GM19372 (cell line): ENCODE data around the gene SMTN.
A peak's percentile ranks its signal among the peaks of the same experiment; 100 is the strongest.
"Not testable (repeated sequence)": the region's sequence is repeated elsewhere in the genome, so short reads cannot be mapped to it uniquely, and the experiment has no call there.

ENCODE experiments used
- ATAC-seq: cut with Tn5 transposase; IDR thresholded peaks from one replicate; pipeline ENCODE4 v1.9.1; 2021; ENCODE audit warnings: mild to moderate bottlenecking, low read depth, moderate library complexity; ENCODE audit not compliant: unreplicated experiment

SMTN gene

DNA sequence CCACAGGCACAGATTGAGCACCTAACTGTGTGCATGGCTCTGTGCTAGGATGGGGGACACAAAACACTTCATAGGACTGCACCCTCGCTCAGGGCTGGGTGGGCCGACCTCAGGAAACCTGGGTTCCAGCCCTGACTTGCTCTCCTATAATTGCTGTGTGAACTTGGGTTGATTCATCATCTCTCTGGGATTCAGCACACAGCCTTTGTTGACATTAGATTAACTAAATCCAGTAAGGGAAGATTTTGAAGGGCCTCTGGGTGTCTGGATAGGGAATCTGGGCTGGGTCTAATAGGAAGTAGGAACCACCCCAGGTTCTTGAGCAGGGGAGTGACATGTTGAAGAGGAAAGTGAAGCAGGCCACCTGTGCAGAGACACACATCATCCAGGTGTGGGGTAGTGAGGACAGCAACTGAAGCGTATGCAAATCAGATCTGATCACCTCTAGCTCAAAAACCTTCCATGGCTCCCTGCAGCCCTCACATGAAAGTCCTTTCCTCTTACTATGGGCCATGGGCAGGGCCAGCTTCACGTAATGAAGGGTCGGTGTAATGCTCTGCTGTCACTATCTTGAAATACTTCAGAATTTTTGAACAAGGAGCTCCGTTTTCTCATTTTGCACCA, 11.3 kb upstream of the SMTN start:
- not testable (repeated sequence) for ATAC-seq

- not testable (repeated sequence) for ATAC-seq
Measured at GRCh38 chr22:31073125-31073524, 8.0 kb upstream of the SMTN start.

DNA sequence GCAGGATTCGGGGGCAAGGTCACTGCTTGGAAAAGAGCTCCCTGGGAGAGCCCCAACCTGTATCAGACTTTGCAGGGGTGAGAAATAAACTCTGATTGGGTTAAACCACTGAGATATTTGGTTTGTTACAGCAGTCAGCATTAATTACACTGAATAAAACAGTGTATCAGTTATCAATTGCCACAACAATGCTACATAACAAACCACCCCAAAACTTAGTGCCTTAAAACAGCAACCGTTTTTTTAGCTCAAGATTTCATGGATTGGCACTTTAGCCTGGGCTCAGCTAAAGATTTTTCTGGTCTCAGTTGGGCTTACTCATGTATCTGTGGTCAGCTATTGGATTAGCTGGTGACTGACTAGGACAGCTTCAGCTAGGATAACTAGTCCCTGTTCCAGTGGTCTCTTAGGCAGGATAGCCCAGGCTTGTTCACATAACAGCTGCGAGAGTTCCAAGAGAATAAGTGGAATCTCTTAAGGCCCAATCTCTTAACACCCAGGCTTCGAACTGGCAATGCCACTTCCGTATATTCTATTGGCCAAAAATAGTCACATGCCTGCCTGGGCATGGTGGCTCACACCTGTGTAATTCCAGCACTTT, 7.5 kb upstream of the SMTN start:
- ATAC-seq = not testable (repeated sequence)

DNA sequence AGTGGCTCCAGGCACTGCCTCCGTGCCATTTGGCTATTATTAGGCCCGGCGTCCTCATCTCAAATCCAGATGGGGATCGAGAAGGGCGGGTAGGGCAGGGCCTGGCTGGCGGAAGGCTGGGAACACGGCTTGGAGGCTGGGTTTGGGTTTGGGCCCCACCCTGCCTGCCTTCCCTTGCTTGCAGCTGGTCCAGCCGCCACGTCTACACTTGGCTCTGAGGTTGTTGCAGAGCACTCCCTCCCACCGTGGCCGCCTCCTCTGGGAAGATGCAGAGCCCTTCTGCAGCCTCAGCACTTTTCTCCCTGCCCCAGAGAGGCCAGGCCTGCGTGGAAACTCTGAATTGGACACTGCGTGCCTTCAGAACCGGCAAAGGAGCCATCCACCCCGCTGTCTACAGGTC, 5.2 kb upstream of the SMTN start:
- no peak for ATAC-seq

GRCh38 chr22:31077681-31078080, 3.4 kb upstream of the SMTN start:
- ATAC-seq = no peak

- not testable (repeated sequence) for ATAC-seq
Measured at GRCh38 chr22:31078389-31078788, 2.7 kb upstream of the SMTN start.

DNA sequence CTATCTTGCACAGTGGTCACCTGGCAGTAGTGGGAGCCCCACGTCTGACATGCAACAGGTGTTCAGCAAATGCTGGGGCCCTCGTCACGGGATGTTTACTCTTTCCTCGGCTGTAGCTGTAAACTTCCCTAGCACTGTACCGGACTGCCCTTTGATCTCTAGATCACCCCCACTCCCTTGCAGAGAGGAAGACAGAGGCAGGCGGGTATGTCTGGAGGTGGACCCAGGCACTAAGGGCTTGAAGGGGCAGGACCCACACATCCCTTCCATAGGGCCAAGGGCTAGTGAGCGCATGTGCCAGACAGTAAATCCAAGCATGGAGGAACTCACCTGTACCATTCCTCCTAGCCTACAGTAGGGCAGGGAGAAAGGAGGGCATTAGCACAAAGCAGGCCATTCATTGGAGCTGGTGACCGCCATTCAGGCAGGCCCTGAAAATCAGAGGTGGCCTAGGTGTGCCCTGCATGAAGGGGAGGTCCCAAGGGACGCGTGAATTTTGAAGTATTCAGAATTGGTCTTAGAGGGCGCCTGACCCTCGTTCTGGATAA, 1.9 kb upstream of the SMTN start:
- ATAC-seq = no peak

DNA sequence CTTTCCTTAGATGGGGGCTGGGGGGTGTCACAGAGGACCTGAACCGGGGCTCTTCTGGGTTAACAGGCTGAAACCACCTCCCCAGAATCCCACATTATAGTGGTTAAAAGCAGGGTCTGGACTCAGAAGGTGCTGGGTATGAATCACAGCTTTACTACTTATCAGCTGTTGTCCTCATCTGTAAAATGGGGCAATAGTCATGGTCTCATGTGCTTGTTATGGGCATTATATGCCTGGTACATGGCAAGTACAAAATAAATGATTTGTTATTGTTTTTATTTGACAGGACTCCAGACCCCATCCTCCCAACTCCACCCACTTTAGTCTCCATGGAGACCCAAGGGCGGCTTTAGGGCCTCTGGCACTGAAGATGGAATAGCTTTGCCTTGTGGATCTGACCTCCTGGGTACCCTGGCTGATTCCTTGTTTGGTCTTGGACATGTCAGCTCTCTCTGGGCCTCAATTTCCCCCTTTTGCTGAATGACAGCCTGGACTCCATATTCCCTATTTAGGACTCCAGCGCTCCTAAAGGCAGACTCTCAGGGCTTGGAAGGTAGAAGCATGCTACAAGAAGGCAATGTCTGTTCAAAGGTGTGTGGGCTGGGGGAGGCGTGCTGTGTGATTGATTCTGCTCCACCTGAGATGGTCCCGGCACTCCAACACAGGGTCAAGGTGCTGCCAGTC, 812 bp upstream of the SMTN start:
- no peak for ATAC-seq

DNA sequence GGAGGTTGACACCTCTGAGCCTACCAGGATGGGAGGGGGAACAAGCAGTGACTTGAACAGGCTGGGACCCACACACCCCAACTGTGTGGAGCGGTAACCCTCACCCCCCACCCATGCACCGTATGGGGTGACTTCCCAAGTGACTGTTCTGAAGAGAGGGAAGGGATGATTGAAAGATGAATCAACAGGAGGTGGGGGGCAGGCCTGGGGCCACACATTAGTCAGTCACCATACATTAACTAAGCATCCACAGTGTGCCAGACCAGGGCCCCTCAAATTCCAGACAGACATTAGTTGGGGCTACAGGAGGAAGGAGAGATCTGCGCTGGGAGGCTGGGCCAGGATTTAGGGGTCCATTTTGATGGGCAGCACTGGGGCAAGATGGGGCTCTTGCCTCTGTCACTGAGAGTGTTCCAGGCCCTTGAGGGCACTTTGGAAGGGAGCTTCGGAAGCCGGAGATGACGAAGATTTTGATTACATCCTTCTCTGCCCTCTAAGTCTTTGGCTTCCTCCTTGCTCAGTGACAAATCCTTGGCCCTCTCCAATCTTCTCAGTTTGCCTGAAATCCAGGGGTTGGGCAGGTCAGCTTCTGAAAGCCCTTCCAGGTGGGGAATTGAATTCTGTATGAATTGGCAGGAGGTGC, 966 bp downstream of the SMTN start:
- ATAC-seq = no peak

GRCh38 chr22:31082606-31083376, 1.7 kb downstream of the SMTN start:
- no peak for ATAC-seq

DNA sequence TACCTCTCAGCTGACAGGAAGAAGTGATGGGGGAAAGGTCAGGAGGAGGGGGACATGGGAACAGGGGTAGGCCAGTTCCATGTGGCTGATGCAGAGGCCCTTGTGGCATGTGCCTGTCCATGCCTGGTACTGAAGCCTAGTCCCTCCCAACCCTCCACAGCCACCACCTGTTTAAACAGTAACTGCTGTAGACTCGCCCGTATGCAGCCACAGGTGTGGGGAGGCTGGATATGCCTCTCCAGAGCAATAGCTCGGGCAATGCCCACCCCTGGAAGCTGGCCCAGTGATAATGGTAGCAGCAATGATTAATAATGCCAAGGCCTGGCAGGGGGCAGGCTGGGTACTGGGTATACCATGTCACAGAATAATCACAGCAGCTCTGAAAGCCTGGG, 2.3 kb downstream of the SMTN start:
- ATAC-seq = no peak

- peak; percentile 2 for ATAC-seq
Measured at GRCh38 chr22:31083923-31084810, 3.0 kb downstream of the SMTN start.

- peak; percentile 56 for ATAC-seq
Measured at GRCh38 chr22:31084811-31085492, 3.8 kb downstream of the SMTN start.

GRCh38 chr22:31085493-31085824, 4.3 kb downstream of the SMTN start:
- ATAC-seq = no peak

GRCh38 chr22:31085928-31086327, 4.8 kb downstream of the SMTN start:
- ATAC-seq = no peak

- ATAC-seq = no peak
Measured at GRCh38 chr22:31086703-31087330, 5.7 kb downstream of the SMTN start.

- no peak for ATAC-seq
Measured at GRCh38 chr22:31087744-31088215, 6.7 kb downstream of the SMTN start.

DNA sequence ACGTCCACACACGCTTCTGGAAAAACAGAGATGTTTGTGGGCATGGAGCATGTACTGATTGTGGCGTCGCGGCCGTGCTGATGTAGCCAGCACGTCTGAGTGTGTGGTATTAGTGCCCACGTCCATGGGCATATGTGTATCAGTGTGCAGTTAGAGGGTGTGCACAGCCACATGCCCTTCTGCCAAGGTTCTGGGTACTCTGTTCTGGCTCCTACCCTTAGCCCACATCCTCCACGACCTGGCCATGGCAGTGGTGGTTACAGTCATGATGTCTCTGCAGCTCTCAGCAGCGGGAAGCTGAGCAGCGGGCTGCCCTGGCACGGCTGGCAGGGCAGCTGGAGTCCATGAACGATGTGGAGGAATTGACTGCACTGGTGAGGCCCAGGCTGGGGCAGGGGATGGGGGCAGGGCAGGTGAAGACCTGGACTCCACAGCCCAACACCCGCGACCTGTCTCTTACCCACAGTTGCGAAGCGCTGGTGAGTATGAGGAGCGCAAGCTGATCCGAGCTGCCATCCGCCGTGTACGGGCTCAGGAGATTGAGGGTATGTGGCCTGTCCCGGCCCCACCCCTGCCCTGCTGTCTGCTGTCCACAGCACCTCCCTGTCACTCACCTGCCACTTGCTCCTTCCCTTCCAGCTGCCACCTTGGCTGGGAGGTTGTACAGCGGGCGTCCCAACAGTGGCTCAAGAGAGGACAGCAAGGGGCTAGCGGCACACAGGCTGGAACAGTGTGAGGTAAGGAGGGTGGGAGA, 7.3 kb downstream of the SMTN start:
- no peak for ATAC-seq
